ENCODE results near the gene ADSS1.

- TF ChIP-seq CTCF (IDR thresholded peaks at IDR 0.05), result no peak
- TF ChIP-seq POLR2A (IDR thresholded peaks at IDR 0.05), result no peak
- TF ChIP-seq EP300 (IDR thresholded peaks at IDR 0.05; ENCODE audit: low read depth), result no peak
Measured at GRCh38 chr14:104742586-104743455, 18.8 kb downstream of the ADSS1 start.

Data from transverse colon (tissue), 3 donors.